ENCODE data around the gene COL5A2.

DNA sequence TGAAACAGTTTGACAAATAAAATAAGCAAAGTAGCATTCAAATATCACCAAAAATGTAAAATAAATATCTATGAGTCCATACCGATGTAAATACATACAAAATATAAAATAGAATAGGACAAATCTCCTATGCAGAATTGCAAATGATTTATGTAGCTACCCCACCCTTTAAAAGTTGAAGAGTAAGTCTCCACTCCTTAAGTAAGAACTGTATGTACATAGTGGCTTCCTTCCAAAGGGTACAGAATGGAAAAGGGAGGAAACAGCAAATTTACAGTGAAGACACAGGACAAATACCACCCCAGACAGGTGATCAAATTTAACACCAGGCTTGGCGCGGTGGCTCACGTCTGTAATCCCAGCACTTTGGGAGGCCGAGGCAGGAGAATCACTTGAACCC lies 40.8 kb downstream of the COL5A2 start:
- TF ChIP-seq, protein P1, sequence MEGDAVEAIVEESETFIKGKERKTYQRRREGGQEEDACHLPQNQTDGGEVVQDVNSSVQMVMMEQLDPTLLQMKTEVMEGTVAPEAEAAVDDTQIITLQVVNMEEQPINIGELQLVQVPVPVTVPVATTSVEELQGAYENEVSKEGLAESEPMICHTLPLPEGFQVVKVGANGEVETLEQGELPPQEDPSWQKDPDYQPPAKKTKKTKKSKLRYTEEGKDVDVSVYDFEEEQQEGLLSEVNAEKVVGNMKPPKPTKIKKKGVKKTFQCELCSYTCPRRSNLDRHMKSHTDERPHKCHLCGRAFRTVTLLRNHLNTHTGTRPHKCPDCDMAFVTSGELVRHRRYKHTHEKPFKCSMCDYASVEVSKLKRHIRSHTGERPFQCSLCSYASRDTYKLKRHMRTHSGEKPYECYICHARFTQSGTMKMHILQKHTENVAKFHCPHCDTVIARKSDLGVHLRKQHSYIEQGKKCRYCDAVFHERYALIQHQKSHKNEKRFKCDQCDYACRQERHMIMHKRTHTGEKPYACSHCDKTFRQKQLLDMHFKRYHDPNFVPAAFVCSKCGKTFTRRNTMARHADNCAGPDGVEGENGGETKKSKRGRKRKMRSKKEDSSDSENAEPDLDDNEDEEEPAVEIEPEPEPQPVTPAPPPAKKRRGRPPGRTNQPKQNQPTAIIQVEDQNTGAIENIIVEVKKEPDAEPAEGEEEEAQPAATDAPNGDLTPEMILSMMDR (IDR thresholded peaks at IDR 0.05), result no peak
- TF ChIP-seq POLR2A (IDR thresholded peaks at IDR 0.05) (no peak), EP300 (IDR thresholded peaks at IDR 0.05) (no peak)
